HG03520 (cell line): ENCODE measurements around the gene C2orf76.
A peak's percentile ranks its signal among the peaks of the same experiment; 100 is the strongest.
"Not testable (repeated sequence)": the region's sequence is repeated elsewhere in the genome, so short reads cannot be mapped to it uniquely, and the experiment has no call there.

Experiments
- ATAC-seq: cut with Tn5 transposase; IDR thresholded peaks from one replicate; pipeline ENCODE4 v1.9.1; 2021; ENCODE audit warnings: mild to moderate bottlenecking, moderate library complexity; ENCODE audit not compliant: unreplicated experiment

Gene C2orf76

GRCh38 chr2:119377993-119378345 lies 11.3 kb upstream of the C2orf76 start:
- ATAC-seq, result no peak

- ATAC-seq, result no peak
Observed at GRCh38 chr2:119377294-119377992, 10.8 kb upstream of the C2orf76 start.

- ATAC-seq, result no peak
Observed at GRCh38 chr2:119376810-119377209, 10.2 kb upstream of the C2orf76 start.

GRCh38 chr2:119376406-119376805 lies 9.8 kb upstream of the C2orf76 start:
- not testable (repeated sequence) for ATAC-seq

GRCh38 chr2:119373907-119374745 lies 7.5 kb upstream of the C2orf76 start:
- not testable (repeated sequence) for ATAC-seq

- no peak for ATAC-seq
Observed at GRCh38 chr2:119372778-119373568, 6.3 kb upstream of the C2orf76 start.

GRCh38 chr2:119371111-119371510 lies 4.5 kb upstream of the C2orf76 start:
- no peak for ATAC-seq

GRCh38 chr2:119369845-119370244 lies 3.2 kb upstream of the C2orf76 start:
- ATAC-seq, result no peak

GRCh38 chr2:119367472-119368099 lies 952 bp upstream of the C2orf76 start:
- ATAC-seq, result peak; percentile 25

- no peak for ATAC-seq
Observed at GRCh38 chr2:119366161-119366648, 429 bp downstream of the C2orf76 start.

GRCh38 chr2:119365436-119365835 lies 1.2 kb downstream of the C2orf76 start:
- no peak for ATAC-seq

GRCh38 chr2:119364798-119365197 lies 1.8 kb downstream of the C2orf76 start:
- ATAC-seq, result no peak

- no peak for ATAC-seq
Observed at GRCh38 chr2:119360423-119360966, 6.1 kb downstream of the C2orf76 start.

GRCh38 chr2:119359774-119360173 lies 6.9 kb downstream of the C2orf76 start:
- no peak for ATAC-seq

GRCh38 chr2:119354860-119355259 lies 11.8 kb downstream of the C2orf76 start:
- ATAC-seq, result no peak

GRCh38 chr2:119352357-119352756 lies 14.3 kb downstream of the C2orf76 start:
- peak; percentile 95 for ATAC-seq

GRCh38 chr2:119350311-119350998 lies 16.2 kb downstream of the C2orf76 start:
- no peak for ATAC-seq

- ATAC-seq, result no peak
Observed at GRCh38 chr2:119349289-119349688, 17.3 kb downstream of the C2orf76 start.

GRCh38 chr2:119341684-119342083 lies 24.9 kb downstream of the C2orf76 start:
- ATAC-seq, result no peak

- no peak for ATAC-seq
Observed at GRCh38 chr2:119339562-119339923, 27.1 kb downstream of the C2orf76 start.
